ENCODE results near the gene TIGD3.

TIGD3 gene, protein sequence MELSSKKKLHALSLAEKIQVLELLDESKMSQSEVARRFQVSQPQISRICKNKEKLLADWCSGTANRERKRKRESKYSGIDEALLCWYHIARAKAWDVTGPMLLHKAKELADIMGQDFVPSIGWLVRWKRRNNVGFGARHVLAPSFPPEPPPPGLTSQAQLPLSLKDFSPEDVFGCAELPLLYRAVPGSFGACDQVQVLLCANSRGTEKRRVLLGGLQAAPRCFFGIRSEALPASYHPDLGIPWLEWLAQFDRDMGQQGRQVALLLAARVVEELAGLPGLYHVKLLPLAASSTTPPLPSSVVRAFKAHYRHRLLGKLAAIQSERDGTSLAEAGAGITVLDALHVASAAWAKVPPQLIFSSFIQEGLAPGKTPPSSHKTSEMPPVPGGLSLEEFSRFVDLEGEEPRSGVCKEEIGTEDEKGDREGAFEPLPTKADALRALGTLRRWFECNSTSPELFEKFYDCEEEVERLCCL

DNA sequence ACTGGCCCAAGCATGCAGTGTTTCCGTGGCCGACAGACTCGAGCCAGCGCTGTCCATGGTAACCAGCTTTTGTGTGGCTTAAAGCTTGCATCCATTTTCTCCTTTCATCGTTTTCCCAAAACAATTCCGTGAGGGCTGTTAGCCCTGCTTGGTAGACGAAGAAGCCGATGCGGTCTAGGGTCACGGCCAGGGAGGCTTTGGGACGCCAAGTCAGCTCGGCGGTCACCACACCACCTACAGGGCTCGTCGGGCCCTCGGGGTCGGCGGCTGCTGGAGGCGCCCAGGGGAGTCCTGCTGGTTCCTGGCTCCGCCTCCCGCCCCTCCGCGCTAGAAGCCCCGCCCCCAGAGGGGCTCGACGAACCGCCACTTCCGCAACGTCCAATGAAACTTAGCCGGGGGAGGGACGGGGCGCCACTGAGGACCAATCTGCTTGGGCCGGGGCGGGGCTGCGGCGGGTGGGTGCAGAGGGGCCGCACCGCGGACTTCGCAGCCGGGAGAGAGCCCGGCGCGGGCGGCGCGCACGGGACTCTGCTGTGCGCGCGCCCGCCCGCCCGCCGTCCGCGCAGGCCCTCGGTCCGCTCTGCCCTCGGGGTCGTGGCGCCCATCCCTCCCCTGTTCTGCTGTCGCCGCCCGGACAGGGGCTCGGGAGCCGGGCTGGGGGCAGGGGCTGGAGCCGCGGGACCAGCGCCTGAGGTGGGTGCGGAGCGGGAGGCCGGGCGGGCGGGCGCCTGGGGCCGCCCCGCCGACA lies at the start of gene TIGD3:
Gene TIGD3, plus strand, starts transcription at position 487 of the 748 bp plus-strand sequence. CDS start 1,058 bp downstream, outside the sequence.
- peak; percentile 98 for DNase-seq (ENCODE audit: low read depth)
- H3K4me3 ChIP-seq (ENCODE audit: low read depth, low read length): peak within 1 kb of the TSS; percentile 48
- TF ChIP-seq, protein P1, sequence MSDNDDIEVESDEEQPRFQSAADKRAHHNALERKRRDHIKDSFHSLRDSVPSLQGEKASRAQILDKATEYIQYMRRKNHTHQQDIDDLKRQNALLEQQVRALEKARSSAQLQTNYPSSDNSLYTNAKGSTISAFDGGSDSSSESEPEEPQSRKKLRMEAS (IDR thresholded peaks at IDR 0.05; ENCODE audit: low read depth, low read length): no peak; the same call in 1 of the 2 replicates
- peak; percentile 50 for TF ChIP-seq POLR2A (IDR thresholded peaks at IDR 0.05; ENCODE audit: extremely low read depth, insufficient read length)

DNA sequence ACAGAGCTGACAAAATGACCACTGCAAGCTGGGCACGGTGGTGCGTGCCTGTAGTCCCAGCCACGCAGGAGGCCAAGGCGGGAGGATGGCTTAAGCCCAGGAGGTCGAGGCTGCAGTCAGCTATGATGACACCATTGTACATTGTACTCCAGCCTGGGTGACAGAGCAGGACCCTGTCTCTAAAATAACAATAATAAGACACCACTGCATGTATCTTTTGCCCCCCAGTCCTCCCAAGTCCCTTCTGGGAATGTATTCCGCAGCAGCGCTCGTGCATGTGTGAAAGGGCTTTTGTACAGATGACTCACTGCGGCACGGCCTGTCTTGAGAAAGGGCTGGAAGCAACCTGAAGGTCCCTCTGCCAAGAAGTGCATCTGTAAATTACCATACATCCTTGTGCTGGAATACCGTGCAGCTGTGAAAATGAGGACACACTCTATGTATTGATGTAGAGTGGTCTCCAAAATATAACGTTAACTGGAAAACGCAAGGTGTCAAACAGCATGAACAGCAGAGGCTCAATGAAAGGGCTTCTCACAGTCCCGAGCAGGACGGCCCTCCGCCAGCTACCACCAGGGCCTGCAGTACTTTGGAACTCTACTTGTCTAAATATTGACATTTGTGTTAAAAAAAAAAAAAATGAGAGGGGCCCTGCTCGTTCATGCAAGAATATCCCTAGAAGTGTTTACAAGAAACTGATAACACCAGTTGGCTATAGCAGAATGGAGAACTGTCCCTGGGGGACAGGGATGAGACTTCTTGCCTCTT lies 48.9 kb upstream of the TIGD3 start:
- no peak overlapping the region for H3K4me3 ChIP-seq (ENCODE audit: low read depth, low read length)
- DNase-seq (ENCODE audit: low read depth): no peak
- TF ChIP-seq, protein P1 (IDR thresholded peaks at IDR 0.05; ENCODE audit: low read depth, low read length): no peak
- TF ChIP-seq MYC (IDR thresholded peaks at IDR 0.05; ENCODE audit: low read depth, low read length) (no peak), POLR2A (IDR thresholded peaks at IDR 0.05; ENCODE audit: extremely low read depth, insufficient read length) (no peak)
- TF ChIP-seq, protein P2, sequence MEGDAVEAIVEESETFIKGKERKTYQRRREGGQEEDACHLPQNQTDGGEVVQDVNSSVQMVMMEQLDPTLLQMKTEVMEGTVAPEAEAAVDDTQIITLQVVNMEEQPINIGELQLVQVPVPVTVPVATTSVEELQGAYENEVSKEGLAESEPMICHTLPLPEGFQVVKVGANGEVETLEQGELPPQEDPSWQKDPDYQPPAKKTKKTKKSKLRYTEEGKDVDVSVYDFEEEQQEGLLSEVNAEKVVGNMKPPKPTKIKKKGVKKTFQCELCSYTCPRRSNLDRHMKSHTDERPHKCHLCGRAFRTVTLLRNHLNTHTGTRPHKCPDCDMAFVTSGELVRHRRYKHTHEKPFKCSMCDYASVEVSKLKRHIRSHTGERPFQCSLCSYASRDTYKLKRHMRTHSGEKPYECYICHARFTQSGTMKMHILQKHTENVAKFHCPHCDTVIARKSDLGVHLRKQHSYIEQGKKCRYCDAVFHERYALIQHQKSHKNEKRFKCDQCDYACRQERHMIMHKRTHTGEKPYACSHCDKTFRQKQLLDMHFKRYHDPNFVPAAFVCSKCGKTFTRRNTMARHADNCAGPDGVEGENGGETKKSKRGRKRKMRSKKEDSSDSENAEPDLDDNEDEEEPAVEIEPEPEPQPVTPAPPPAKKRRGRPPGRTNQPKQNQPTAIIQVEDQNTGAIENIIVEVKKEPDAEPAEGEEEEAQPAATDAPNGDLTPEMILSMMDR (IDR thresholded peaks at IDR 0.05; ENCODE audit: low read depth, low read length): no peak

DNA sequence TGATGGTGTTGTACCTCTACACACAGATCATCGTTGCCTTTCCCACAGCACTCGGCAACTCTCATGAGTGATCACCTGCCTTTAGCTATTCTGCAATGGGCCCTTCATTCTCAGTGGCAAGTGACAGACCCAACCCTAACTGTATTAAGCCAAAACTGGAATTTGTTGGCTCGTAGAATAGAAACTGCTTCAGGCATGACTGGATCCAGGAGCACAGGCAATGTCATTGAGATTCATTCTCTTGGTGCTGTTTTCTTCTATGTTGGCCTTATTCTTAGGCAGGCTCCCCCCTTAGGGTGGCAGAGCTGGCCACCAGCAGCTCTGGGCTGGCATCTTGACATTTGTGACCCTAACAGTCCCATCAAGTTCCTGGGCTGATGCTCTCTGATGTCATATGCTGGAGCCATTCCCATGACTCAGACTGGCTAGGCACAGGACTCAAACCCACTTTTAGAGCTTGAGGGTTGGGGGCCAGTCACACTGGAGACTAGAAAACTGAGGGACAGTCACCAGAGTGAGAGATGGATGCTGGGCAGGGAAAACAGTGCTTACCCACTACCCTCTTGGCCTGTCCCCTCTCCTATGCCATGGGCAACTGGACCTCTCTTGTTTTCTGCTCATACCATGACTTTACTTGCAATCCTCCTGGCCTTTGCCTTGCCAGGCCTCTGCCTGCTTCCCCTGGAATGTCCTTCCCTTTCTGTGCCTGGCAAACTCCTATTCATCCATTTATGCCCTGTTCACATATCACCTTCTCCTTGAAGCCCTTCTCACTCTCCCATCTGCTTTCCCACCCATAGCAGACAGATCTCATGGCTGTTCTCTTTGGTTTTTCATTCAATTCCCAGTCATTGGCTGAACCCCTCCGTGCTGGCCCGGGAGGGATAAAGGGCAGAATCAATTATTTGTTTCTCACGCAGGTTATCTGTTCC lies 47.0 kb upstream of the TIGD3 start:
- TF ChIP-seq POLR2A (IDR thresholded peaks at IDR 0.05; ENCODE audit: extremely low read depth, insufficient read length): no peak
- TF ChIP-seq, protein P1 (IDR thresholded peaks at IDR 0.05; ENCODE audit: low read depth, low read length): no peak
- TF ChIP-seq MYC (IDR thresholded peaks at IDR 0.05; ENCODE audit: low read depth, low read length): no peak
- TF ChIP-seq, protein P2 (IDR thresholded peaks at IDR 0.05; ENCODE audit: low read depth, low read length): no peak
- DNase-seq (ENCODE audit: low read depth): no peak
- H3K4me3 ChIP-seq (ENCODE audit: low read depth, low read length): no peak overlapping the region

DNA sequence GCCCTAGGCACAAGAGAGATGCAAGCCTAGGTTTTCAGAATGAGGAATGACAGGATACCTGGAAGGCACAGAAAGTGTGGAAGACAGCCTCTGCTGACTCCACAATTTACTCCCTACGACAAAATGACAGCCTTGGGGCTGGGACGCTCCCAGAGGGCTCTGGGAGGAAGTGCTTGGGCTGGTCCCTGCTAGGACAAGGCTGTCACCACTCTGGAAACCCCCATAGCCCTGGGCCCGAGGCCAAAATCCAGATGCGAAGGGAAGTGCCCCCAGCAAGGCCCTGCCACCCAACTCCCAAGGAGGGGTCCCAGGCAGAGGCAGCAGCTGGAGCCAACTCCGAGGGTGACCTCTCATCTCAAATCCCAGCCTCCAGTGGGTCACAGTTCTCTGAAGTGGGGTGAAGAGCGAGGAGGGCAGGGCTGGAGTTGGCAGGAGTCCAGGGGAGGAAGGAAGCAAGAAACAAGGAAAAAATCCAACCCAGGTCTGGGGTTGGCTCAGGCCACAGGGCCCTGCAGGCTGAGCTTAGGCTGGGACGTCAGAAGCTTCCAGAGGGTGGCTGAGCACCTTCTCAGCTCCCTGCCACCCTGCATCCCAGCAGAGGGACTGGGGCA lies 46.2 kb upstream of the TIGD3 start:
- no peak overlapping the region for H3K4me3 ChIP-seq (ENCODE audit: low read depth, low read length)
- TF ChIP-seq, protein P2 (IDR thresholded peaks at IDR 0.05; ENCODE audit: low read depth, low read length): no peak
- no peak for TF ChIP-seq POLR2A (IDR thresholded peaks at IDR 0.05; ENCODE audit: extremely low read depth, insufficient read length)
- no peak for DNase-seq (ENCODE audit: low read depth)

DNA sequence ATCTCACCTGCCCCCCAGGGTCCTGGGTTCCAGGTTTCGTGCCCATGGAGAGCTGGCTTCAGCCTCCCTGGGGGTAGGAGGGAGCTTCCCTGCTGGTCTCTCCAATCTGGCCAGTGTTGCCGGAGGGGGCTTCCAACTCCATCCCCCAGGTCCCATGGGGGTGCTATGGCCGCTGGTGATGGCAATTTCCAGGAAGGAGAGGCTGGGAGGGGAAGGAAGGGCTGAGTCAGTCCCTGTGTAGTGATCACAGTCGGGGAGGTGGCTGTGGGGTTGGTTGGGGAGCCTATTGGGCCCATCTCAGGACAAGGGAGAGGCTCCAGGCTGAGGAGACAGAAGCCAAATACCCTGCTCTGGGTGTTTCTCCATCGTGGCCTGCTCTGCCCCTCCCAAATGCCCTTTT lies 45.5 kb upstream of the TIGD3 start:
- no peak overlapping the region for H3K4me3 ChIP-seq (ENCODE audit: low read depth, low read length)
- DNase-seq (ENCODE audit: low read depth): no peak
- TF ChIP-seq, protein P1 (IDR thresholded peaks at IDR 0.05; ENCODE audit: low read depth, low read length): no peak
- TF ChIP-seq MYC (IDR thresholded peaks at IDR 0.05; ENCODE audit: low read depth, low read length) (no peak), POLR2A (IDR thresholded peaks at IDR 0.05; ENCODE audit: extremely low read depth, insufficient read length) (no peak)
- TF ChIP-seq, protein P2 (IDR thresholded peaks at IDR 0.05; ENCODE audit: low read depth, low read length): no peak
